HepG2 (cell line): ENCODE results near the gene ZNF670. TPM values are rescaled to one million over a fixed set of nuclear protein-coding genes. Genes with fewer than 3 reads are reported as not detected.

Source experiments
- ARID5B ChIP-seq: IDR thresholded peaks from 2 replicates; pipeline ENCODE4 v1.4.0; 2020; ENCODE audit warnings: mild to moderate bottlenecking, missing genetic modification reagents
- ARNT ChIP-seq: fragments of 450-650 bp; IDR thresholded peaks from 2 replicates; pipeline ENCODE4 v1.6.1; 2017
- CC2D1A ChIP-seq: sonication (generic); formaldehyde crosslinking; IDR thresholded peaks from 2 replicates; pipeline ENCODE4 v1.8.1; 2023; ENCODE audit warnings: mild to moderate bottlenecking, missing genetic modification reagents
- DMAP1 ChIP-seq: IDR thresholded peaks from 2 replicates; pipeline ENCODE4 v1.6.1; 2016
- DPF2 ChIP-seq: sonication (generic); formaldehyde crosslinking; IDR thresholded peaks from 2 replicates; pipeline ENCODE4 v1.4.0; 2020; ENCODE audit warnings: mild to moderate bottlenecking, low read depth, missing genetic modification reagents, borderline replicate concordance
- E2F2 ChIP-seq: sonication (generic); formaldehyde crosslinking; IDR thresholded peaks from 2 replicates; pipeline ENCODE4 v1.4.0; 2020; ENCODE audit warnings: missing genetic modification reagents, borderline replicate concordance
- ERF ChIP-seq: IDR thresholded peaks from 2 replicates; pipeline ENCODE4 v1.6.1; 2018; ENCODE audit warnings: missing biosample characterization, missing genetic modification reagents
- FLYWCH1 ChIP-seq: sonication (generic); formaldehyde crosslinking; IDR thresholded peaks from 2 replicates; pipeline ENCODE4 v1.8.1; 2023; ENCODE audit warnings: mild to moderate bottlenecking, missing genetic modification reagents
- FOXP1 ChIP-seq, 2 experiments: fragments of 450-650 bp in 1 of 2; IDR thresholded peaks; 2 replicates each; pipeline ENCODE4 v1.6.1; 2017 to 2018; ENCODE audit warnings: antibody characterized with exemption in 1 of 2
- GMEB2 ChIP-seq: IDR thresholded peaks from 2 replicates; pipeline ENCODE4 v1.6.1; 2016; ENCODE audit warnings: missing biosample characterization, missing genetic modification reagents, low read depth
- HNF4A ChIP-seq: sonication (generic); formaldehyde crosslinking; IDR thresholded peaks from 2 replicates; pipeline ENCODE4 v1.4.0; 2020; ENCODE audit warnings: missing genetic modification reagents
- KAT2B ChIP-seq: fragments of 150-350 bp; IDR thresholded peaks from 2 replicates; pipeline ENCODE4 v1.6.1; 2014; ENCODE audit warnings: low read depth, low read length, borderline replicate concordance
- MAF1 ChIP-seq: sonication (generic); formaldehyde crosslinking; IDR thresholded peaks from 2 replicates; pipeline ENCODE4 v1.5.0; 2020; ENCODE audit warnings: missing genetic modification reagents, borderline replicate concordance
- MIER2 ChIP-seq: IDR thresholded peaks from 2 replicates; pipeline ENCODE4 v1.6.1; 2016; ENCODE audit warnings: missing biosample characterization, missing genetic modification reagents
- STAG1 ChIP-seq: sonication (generic); formaldehyde crosslinking; IDR thresholded peaks from 2 replicates; pipeline ENCODE4 v1.4.0; 2020; ENCODE audit warnings: missing genetic modification reagents
- WIZ ChIP-seq: sonication (generic); formaldehyde crosslinking; IDR thresholded peaks from 2 replicates; pipeline ENCODE4 v1.5.1; 2020; ENCODE audit warnings: mild to moderate bottlenecking, missing genetic modification reagents
- ZNF124 ChIP-seq: sonication (generic); formaldehyde crosslinking; IDR thresholded peaks from 2 replicates; pipeline ENCODE4 v1.4.0; 2020; ENCODE audit warnings: missing genetic modification reagents
- ZNF256 ChIP-seq: sonication (generic); formaldehyde crosslinking; conservative IDR thresholded peaks from 2 replicates; pipeline ENCODE4 v1.4.0; 2020; ENCODE audit warnings: missing genetic modification reagents
- ZNF367 ChIP-seq: sonication (generic); formaldehyde crosslinking; IDR thresholded peaks from 2 replicates; pipeline ENCODE4 v1.4.0; 2020; ENCODE audit warnings: missing genetic modification reagents, borderline replicate concordance
- ZNF547 ChIP-seq: sonication (generic); formaldehyde crosslinking; IDR thresholded peaks from 2 replicates; pipeline ENCODE4 v1.5.1; 2020; ENCODE audit warnings: mild to moderate bottlenecking, missing genetic modification reagents
- ZNF710 ChIP-seq: sonication (generic); formaldehyde crosslinking; IDR thresholded peaks from 2 replicates; pipeline ENCODE4 v1.5.0; 2020; ENCODE audit warnings: mild to moderate bottlenecking, missing genetic modification reagents, borderline replicate concordance
- ZNF746 ChIP-seq: sonication (generic); formaldehyde crosslinking; IDR thresholded peaks from 2 replicates; pipeline ENCODE4 v1.8.0; 2022; ENCODE audit warnings: mild to moderate bottlenecking, missing genetic modification reagents
- polyA plus RNA-seq, 8 experiments: library from polyadenylated mRNA; depleted of rRNA in 3 of 8; stranded (reverse) in 7 of 8; unstranded in 1 of 8; fragments of >200 nt; fragmentation: Illumina TruSeq in 4 of 8; extraction: Trizol in 4 of 8; gene quantifications; 2 replicates each; pipeline versions ENCODE4 v1.2.1 to v1.2.3, GENCODE V29; 2011 to 2016; ENCODE audit warnings: low read depth in 4 of 8, missing spikeins in 1 of 8, mixed read lengths in 1 of 8; ENCODE audit not compliant: insufficient read depth in 1 of 8
- total RNA-seq, 5 experiments: library from RNA; depleted of rRNA; stranded (reverse); fragments of >200 nt; fragmentation: Illumina TruSeq; extraction: Trizol; gene quantifications; 2 replicates each; pipeline ENCODE4 v1.2.3, GENCODE V29; 2016; ENCODE audit warnings: low read depth in 1 of 5

ZNF670 gene
- total and polyA plus RNA-seq, 2 of the 13 experiments (the other 11 are each of a cell fraction or from before 2014, with no cell fraction given), result 4.2 to 10.9 TPM

GRCh38 chr1:247103859-247104591 is 25.4 kb upstream of the ZNF670 start, which contains the start of gene ZNF669 (continued):
- TF ChIP-seq ERF (peak; percentile 72; the same call in 1 of the 2 replicates), ZNF367 (CRISPR knock-in tag) (no peak), KAT2B (no peak), MAF1 (CRISPR knock-in tag) (no peak; the same call in none of the 2 replicates), E2F2 (CRISPR knock-in tag) (no peak), ARID5B (CRISPR knock-in tag) (peak; percentile 53; the same call in 1 of the 2 replicates), ZNF710 (CRISPR knock-in tag) (peak; percentile 75), WIZ (CRISPR knock-in tag) (no peak), ZNF256 (CRISPR knock-in tag) (peak; percentile 72; the same call in 1 of the 2 replicates), HNF4A (no peak), ZNF547 (CRISPR knock-in tag) (peak; percentile 50; the same call in 1 of the 2 replicates), STAG1 (no peak; the same call in 1 of the 2 replicates), FLYWCH1 (CRISPR knock-in tag) (no peak), DMAP1 (CRISPR knock-in tag) (peak; percentile 66; the same call in 1 of the 2 replicates), CC2D1A (CRISPR knock-in tag) (no peak), GMEB2 (no peak), DPF2 (CRISPR knock-in tag) (no peak), ZNF124 (no peak), ZNF746 (CRISPR knock-in tag) (no peak), ARNT (no peak), FOXP1 (IDR thresholded peaks at IDR 0.05) (no peak), FOXP1 (CRISPR knock-in tag; IDR thresholded peaks at IDR 0.05) (no peak), MIER2 (CRISPR knock-in tag) (peak; percentile 34; the same call in 1 of the 2 replicates)
